ENCODE data around the gene PEPD.

DNA sequence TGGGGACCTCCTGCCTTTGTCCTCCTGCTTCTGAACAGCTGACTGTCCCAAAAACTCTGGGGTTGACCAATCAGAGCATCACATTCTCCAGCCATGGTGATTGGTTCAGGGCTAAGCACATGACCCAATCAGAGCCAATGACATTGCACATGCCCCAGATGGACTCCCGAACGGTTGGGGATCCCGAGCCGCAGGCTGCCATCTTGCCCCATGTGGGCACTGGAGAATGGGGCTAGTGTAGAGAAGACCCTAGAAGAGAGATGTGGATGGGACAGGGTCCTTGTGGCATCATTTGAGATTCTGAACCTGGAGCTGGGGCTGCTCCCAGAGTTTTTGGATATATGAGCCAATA is 31.3 kb upstream of the PEPD start:
- TF ChIP-seq EZH2phosphoT487 (IDR thresholded peaks at IDR 0.05; ENCODE audit: low read length) (no peak), CTCF (IDR thresholded peaks at IDR 0.05; ENCODE audit: low read length) (no peak)
